Activated T-cell treated with anti-CD3 and anti-CD28 coated beads, Interleukin-2, amount 50 U/mL, for 1 hour (primary cell): Measurements from ENCODE around the gene TFPI.

Source experiments
- DNase-seq: peaks from one replicate; pipeline ENCODE4 v3.0.0-alpha.2; 2020

TFPI gene

DNA sequence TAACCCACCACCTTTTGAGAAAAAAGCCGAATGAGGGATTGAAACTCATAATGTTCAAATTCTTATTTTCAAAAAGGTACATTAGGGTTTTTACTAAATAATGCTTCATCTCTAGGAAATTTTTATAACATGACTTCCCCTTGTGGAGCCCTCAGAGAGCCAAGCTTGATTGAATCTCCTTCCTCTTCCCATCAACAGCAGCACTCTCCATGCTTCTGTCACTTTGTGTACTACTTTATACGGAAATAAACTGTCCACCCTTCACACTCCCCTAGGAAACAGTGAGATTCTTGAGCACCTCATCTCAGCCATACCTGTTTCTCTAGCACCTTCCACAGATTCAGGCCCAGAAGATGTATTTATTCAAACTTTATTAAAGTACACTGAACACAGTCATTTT is 51.8 kb downstream of the TFPI start:
- DNase-seq = no peak

DNA sequence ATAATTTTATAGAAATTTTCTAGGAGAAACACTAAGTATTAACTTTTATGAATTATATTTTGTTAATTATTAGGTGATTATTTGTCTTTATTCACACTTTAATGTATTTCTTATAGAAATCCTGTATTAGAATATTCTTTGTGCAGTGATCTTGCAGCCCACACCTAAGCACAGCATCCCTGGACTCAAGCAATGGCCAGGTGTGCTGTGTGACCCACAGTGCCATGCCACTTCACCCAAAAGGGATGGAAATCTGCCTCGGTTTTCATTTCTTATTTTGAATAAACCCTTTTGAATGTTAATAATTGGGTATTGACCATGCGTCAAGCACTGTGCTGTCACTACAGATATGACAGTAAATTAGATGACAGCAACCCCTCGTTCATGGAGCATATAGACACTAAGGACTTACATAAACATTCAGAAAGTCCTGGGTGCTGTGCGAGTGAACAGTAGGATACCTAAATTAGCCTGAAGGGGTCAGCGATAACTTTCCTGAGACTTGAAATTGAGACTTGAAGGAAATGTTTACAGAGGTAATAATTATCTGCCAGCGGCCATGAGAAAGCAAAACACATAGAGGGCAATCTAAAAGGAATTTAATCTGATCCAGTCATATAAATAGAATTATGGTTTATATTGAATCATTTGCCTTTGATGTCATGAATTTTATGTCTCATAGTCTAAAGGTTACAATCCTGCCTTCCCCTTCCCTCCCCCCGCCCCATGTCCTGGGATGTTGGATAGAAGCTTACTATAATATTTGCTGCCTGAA is 53.5 kb downstream of the TFPI start:
- DNase-seq = no peak

DNA sequence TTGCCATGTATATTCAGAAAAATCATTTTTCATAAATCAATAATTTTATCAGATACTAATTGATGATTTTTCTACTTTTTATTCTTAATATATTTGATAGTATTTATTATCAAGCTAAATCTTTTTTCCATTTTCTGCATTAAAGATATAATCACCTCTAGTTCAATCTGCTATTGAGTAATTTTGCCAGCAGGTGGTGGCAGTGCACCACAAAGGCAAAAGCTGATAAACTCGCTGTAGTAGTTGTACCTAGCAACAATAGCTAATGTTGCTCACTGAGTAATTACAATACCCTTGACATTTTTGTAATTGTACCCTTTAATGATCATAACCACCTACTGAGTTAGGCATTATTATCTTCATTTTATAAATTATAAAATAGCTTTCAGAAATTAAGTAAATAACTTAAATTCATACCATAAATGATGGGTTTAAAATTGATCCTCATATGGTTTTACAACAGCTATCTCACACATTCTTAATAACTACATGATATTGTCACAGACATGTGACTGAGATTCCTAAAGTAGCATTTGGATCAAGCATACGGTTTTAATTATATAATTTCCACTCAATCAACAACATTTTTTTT is 54.2 kb downstream of the TFPI start:
- DNase-seq = peak; percentile 21

DNA sequence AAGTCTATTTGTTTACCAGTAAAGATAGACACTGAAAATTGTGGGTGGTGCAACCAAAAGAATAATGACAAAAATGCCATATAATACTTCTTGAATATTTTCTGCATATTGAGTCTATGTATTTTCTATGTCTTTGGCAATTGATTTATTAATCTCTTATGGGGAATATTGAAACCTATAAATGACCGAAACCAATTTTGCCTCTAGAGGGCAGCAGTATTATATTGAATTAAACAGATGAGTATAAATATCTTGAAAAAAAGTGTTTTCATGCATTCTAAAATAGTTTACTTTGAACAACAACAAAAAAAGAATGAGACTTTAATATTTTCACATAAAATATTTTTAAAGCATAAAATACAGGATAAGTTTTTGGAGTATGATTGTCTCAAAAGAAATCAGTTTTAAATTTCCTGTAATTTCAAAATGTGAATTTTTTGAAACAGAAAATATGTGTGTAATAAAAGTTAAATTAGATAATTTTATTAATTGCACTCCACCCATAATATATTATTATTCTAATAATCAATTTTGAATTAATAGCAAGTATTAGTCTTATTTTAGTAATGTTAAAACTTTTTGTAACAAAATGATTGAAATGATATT is 56.3 kb downstream of the TFPI start:
- DNase-seq = no peak

DNA sequence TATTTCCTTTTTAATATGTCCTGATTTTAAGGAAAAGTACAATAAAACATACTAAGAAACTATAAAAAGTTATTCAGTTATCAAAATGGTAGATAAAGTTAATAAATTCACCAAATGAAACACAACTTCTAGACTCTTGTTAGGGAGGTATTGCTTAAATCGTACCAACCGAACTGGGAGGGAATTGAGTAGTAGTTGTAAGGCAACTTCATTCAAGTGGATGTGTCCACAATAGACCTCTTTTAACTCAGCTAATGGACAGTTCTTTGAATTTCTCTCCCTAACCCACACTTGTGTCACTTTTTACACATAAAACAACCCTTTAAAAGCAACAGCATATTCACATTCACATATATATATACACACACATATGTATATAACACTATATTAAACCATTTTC is 57.1 kb downstream of the TFPI start:
- no peak for DNase-seq

DNA sequence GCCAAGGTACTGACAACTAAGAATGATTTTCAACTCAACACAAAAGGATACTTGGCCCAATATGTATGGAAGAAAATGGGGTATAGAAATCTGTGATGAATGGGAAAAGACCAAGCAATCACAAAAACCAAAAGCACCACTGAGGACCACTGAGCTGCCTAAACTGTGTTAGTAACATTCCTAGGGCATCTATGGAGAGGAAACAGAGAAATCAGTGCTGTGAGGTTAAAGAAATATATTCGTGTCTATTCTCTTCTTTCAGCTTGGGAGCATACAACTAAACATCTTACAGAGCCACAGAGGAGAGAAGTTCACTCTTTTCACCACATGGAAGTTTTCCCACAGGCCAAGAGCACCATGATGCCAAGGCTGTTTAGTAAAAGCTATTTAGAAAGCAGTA is 58.9 kb downstream of the TFPI start:
- no peak for DNase-seq

DNA sequence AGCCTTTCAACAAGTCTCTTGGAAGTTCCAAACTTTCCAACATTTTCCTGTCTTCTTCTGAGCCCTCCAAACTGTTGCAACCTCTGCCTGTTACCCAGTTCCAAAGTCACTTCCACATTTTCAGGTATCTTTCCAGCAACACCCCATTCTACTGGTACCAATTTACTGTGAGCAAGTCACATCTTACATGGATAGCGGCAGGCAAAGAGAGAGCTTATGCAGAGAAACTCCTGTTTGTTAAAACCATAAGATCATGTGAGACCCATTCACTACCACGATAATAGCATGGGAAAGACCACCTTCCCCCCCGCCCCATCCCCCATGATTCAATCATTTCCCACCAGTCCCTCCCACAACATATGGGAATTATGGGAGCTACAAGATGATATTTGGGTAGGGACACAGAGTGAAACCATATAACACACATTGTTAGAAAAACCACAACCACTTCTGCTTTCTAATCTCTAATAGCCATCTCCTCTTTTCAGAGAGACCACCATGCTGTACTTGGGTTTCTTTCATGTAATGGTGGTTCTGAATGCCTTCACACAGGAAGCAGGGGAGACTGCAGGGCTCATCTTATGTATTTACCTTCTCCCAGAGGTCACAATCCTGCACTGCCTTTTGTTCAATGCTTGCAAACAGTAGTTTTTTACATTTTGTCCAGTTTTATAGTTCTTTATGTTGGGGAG is 60.2 kb downstream of the TFPI start:
- no peak for DNase-seq

DNA sequence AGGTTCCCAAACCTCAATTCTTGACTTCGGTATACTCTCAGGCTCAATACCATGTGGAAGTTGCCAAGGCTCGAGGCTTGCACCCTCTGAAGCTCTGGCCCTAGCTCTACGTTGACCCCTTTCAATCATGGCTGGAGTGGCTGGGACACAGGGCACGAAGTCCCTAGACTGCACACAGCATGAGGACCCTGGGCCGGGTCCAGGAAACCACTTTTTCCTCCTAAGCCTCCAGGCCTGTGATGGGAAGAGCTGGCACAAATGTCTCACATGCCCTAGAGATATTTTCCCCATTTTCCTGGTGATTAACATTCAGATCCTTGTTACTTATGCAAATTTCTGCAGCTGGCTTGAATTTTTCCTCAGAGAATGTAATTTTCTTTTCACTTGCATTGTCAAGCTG is 61.1 kb downstream of the TFPI start:
- DNase-seq = no peak

DNA sequence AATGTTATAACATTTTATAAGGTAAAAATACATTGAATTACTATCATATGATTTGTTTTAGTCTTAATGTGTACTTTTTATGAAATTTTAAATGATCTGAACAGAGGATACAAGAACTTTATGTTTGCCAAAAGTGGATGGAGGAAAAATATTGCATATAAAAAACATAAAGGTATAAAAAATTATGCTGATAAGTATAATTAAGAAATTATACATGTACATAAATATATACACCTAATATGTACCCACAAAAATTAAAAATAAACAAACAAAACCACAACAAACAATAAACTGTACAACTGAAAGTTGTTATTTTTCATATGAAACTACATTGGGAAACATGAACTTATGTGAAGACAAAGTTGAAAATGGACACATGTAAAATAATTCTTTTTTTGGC is 68.0 kb downstream of the TFPI start:
- DNase-seq = no peak

DNA sequence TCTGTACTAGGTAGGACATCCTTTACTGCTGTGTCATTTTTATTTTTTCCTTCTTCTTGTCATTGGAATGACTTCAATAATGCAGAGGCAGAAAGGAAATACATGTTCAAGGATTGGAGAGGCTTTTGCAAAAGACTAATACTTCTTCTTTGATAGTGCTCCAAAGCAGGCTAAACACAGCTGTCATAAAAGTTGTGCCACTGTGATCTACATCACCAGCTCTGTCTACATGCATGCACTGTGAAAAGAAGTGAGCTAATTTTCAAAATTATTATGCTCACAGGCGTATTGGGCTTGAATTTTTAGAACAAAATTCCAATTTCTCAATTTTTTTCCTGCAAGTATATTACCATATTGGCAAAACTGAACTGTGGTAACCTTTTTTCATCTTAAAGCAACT is 68.7 kb downstream of the TFPI start:
- DNase-seq = no peak

DNA sequence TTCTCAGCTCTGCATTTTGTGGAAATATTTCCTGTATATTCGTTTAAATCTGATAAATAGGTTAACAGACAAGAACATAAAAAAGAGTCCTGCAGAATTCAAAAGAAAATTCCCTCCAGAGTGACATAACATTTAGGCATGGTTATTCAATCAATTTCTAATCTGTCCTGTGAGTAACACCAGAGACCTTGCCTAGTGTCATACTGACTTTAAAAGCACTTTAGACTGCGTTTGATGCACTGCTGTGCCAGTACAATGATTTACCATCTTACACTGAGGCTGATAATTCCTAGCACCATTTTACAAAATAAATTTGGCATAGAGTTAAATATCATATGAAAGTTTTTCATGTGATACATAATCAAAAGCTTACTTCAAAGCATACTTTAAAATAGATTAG is 70.7 kb downstream of the TFPI start:
- DNase-seq = no peak

DNA sequence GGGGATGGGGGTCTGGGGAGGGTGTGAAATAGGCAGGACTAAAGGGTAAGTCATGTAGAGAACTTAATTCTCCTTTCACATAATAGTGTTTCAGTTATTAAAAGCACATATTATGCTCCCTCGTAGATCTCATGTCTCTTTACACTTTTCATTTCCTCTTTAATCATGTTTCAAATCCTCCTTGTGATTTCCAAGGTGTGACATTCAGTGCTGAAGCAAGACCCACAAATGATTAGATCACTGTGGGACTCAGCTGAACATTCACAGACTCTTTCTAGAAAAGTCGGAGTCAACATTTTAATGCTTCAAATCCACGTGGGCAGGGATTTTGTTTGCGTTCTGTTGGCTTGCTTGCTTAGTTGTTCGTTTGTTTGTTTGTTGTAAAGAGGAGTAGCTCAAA is 71.4 kb downstream of the TFPI start:
- no peak for DNase-seq

DNA sequence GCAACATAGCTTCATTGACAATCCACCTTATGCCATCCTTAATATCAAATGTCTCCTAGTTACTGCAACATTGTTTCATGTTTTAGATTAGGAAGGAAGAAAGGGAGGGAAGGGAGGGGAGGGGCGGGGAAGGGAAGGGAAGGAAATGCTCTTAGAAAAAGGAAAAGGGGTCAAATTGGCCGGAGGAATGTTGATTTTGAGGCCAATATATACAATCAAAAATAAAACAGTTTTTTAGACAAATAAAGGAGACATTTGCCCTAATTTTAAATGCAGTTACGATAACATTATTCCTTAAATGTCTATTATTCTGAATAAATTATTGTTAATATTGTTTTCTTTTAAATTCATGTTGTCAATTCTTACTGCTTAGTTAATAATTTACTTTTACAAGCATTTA is 72.7 kb downstream of the TFPI start:
- DNase-seq = no peak

DNA sequence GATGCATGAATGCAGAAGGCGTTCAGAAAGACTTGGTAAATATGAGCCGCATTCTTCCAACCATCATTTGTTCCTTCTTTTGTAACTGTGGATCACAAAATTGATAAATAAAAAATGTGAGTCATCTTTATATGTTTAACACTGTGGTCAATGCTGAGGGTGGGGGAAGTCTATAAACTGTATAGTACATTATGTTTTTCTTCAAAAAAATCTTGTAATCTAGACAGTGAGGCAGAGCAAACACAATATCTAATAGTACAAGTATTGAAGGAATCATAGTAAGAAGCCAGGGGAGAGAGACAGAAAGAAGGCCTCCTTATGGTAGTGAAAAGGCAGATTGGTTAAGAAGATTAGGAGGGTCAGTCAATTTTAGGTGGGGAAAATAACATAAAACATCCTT is 75.5 kb downstream of the TFPI start:
- DNase-seq = no peak

DNA sequence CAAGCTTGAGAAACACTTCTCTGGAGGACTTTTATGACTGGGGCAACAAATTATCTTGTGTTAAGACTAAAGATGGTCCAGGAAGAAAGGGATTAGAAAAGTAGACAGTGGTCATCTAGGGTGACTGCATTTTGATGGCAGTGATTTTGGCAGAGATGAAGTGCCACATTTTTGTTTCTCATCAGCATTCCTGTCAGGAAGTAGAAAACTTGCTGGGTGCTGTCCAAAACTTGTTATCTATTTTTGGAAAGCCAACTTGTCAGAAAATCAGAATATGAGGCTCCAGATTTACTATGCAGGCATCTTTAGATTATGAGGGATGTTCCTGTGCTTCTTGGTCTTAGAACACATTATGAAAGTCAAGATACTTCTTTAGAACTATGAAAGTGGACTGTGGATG is 77.2 kb downstream of the TFPI start:
- no peak for DNase-seq

DNA sequence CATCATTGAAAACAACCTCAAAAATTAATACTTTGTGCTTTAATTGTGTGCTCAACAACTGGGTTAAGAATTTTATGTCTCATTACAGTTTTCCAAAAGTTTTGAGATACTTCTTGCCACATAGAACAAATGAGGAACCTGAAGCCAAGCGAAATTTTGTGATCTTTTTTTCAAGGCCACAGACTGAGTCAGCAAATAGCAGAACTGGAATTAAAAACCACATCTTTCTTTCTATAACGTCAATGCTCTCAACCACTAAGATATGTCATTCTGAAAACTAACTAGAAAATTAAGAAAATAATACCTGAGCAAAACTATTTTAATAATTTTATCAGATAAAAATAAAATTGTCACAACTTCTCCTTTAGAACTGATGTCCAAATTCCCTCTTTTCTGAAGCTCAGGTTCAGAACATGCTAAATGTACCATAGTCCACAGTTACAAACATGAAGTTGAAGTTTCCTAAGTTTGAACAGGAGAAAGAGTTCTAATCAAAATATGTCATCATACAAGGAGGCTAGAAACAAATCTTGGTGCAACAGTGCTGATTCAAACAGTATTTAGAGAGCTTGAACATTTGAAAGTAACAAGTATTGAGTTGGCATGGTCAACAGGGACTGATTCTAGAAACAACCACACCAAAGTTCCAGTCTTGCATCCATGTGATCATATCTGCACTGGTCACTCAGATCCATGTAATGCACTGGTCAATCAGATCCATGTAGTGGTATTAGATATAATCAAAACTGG is 78.6 kb downstream of the TFPI start:
- DNase-seq = no peak

DNA sequence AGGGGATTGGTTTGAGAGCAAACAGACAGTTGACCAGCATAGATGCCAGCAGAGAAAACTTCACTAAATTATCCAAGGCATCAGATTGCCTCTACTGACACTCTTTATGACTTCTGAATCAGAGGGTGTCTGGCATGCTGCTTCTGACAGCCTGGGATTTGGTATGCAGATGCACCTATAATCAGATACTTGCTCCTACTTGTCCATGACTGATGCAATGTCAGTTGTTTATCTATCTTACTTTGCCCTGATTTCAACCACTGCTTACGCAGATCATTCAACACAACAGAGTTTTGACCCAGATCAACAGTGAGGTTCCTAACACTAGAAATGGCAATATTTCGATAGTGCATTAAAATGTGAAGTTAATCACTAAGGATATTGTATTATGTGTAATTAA is 83.5 kb downstream of the TFPI start:
- no peak for DNase-seq

DNA sequence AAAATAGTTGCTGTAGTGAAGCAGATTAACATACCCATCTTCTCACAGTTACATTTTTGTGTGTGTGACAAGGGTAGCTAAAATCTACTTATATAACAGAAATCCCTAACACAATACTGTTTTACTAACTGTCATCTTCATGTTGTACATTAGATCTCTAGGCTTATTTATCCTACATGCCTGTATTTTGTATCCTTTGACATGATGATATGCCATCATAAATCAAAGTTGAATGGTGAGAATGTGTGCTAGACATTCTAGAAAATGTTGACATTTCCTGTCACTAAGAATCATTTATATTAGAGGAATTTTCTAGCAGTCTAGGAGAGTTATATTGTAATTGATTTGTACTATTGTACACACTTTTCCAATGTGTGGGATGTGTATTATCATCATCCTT is 84.7 kb downstream of the TFPI start:
- no peak for DNase-seq

DNA sequence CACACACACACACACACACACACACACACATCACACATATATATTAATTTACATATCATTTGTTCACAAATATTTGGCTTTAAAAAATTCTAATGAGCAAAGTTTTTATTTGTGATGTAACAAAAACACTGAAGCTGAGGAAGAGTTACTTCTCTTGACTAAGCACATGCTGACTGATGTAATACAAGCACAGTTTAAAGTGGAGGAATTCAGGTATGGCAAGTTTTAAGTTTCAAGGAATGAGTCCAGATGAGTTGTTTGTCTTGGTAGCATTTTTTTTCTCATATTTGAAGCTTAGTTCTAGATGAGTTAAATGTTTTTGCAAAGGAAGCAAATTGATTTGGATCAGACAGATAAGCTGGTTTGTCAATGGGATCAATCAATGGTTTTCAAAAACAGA is 86.0 kb downstream of the TFPI start:
- DNase-seq = no peak

DNA sequence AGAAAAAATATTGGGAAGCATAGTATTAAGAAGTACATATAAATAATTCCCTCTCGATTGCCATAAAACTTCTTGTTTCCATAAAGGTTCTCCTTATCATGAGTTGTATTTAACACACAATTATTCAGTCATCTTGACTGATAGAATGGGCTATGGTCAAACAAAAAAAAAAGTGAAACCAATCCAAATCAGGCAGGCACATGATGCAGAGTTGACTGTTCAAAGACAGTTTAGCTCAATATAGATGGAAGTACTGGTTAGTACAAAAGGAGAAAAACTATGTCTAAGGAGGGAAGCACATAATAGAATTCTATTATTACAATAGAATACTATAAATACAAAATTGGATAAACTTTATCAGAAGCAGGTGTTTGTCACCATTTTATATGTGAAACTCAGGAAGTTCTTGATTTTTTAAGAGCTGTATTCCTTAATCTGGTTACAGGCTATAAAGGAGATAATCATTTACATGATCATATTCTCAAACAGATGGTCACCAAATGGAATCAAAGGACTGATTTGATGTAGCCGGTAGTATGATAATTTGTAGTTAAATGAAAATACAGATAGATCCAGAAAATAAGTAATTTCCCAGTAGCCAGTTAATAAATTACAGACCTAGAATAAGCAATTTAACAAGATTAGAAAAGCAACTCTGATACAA is 88.0 kb downstream of the TFPI start:
- DNase-seq = no peak

DNA sequence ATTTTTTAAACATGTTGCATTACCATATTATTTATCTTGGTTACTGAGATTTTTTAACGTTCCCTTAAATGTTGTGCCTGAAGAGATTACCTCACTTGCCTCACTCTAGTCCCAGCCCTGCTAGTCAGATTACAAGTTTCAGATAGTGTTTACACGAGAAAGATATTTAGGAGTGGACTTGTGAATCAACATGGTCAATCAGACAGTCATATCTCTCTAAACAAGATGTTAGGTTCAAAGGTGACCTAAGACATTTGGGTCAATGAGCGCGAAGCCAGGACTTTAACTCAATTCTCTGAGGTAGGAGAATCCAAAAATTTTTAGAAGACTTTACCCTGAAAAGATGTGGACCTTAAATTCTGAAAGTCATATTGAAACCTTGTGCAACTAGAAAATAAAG is 91.4 kb downstream of the TFPI start:
- DNase-seq = no peak
